Measurements from ENCODE around the gene TP73.
A peak's percentile ranks its signal among the peaks of the same experiment; 100 is the strongest.

The TP73 gene
- 0.24 to 1.4 (median 0.89) reads per million in 4 experiments for total RNA-seq

DNA sequence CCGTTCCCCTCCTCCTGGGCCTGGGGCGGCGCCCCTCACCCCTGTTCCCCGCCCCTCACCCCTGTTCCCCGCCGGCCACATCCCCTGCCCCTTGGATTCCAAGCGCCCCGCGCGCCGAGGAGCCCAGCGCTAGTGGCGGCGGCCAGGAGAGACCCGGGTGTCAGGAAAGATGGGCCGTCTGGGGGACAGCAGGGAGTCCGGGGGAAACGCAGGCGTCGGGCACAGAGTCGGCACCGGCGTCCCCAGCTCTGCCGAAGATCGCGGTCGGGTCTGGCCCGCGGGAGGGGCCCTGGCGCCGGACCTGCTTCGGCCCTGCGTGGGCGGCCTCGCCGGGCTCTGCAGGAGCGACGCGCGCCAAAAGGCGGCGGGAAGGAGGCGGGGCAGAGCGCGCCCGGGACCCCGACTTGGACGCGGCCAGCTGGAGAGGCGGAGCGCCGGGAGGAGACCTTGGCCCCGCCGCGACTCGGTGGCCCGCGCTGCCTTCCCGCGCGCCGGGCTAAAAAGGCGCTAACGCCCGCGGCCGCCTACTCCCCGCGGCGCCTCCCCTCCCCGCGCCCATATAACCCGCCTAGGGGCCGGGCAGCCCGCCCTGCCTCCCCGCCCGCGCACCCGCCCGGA is at the start of gene TP73:
TP73 (plus strand) TSS at position 587 of the 618 bp plus-strand sequence. CDS start 29,850 bp downstream, outside the sequence.
- DNase-seq = no peak

DNA sequence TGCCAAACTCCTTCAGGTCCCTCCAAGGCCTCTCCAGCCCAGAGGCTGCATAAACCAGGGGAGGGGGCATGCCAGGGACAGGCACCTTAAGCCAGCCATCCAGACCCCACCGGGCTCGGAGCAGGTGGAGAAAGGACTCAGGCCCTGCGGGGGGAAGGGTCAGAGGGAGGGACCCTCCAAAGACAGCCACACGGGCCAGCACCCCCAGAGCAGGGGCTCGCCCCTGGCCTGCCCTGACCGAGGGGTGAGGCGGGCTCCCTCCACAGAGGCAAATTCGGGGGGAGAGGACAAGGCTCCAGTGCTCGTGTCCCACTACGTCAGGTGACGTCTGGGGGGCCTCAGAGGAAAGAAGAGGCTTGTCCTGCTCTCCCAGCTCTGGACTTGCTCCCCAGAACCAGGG is 49.2 kb upstream of the TP73 start:
- DNase-seq = no peak

- no peak for DNase-seq
These were observed 48.5 kb upstream of the TP73 start for GRCh38 chr1:3603571-3604467.

DNA sequence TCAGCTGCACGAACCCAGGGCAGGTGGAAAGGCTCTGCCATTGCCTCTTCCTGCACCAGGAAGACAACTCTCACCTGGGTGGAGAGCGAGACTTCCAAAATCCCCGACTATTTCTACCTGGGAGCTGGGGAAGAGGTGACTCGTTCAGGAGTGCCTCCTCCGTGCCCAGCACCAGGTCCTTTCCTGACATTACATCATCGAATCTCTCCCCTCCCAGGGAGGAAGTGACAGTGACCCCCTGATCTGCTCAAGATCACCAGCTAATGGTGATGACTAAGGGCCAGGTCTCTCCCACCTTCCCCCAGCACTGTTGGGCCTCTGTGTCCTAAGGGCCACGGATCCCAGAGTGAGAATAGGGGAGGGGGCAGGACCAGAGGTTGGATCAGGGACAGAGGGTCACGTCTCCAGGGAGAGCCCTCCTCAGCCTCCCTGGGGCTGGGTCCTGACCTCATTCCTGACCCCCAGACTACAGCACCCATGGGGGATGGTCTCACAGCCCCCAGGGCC is 47.8 kb upstream of the TP73 start:
- no peak for DNase-seq

GRCh38 chr1:3604997-3605823 is 47.1 kb upstream of the TP73 start:
- DNase-seq = no peak

DNA sequence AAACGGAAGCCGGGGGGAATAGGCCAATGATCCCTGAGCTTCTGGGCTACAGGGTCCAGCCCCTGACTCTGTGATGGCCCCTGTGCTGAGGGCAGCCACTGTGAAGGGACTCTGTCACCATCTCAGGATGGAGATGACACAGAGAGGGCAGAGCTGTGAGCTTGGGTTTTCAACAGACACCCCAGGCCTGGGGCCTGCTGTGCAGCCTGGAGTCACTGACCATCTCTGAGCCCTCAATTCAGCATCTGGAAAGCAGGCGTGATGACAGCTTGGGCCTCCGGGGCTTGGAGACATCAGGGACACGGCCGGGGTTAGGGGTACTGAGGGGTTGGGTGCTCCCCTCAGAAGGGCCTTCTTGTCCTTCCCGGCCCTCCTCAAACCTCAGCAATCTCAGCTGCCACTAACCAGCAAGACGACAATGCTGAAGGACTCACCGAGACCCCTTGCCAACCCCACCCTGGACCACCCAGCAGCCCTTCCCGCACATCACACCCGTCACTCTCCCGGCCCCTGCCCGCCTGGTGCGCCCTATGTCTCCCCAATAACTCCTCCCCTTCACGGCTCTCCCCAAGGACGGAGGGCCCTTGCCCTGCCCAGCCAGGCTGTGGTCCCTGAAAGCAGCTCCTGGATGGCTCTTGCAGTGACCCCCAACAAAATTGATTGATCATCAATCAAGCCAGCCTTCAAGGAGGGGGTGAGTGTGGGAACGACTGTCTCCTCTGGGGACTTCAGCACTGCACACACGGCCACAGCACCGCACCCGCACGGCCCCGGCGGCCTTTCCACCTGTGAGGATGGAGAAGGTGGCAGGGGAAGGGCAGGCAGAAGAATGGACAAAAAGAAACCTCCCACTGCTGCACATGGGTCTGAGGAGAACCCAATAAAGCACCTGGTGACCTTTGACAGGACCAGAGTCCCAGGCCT is 45.3 kb upstream of the TP73 start:
- DNase-seq = no peak

GRCh38 chr1:3607703-3608065 is 44.6 kb upstream of the TP73 start:
- DNase-seq = no peak

DNA sequence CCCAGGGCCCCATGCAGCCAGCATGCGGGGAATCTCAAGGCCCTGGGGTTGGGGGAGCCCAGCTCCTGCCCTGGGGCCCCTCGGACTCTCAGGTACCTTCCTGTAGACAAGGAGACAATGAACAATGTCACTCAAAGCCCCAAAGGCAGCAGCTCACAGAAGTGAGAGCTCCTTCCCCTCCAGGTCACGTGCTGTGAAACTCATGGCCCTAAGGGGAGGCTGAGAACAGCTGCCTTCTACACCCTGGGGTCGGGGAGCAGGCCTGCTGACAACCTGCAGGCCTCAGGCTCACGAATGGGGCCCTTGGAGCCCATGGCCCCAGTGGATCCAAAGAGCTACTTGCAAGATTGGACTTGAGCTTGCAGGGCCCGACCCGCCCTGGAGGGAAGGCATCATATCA is 44.2 kb upstream of the TP73 start:
- DNase-seq = no peak

- no peak for DNase-seq
These were observed 43.1 kb upstream of the TP73 start for GRCh38 chr1:3609016-3609768.

GRCh38 chr1:3609769-3610526 is 42.4 kb upstream of the TP73 start:
- DNase-seq = no peak

DNA sequence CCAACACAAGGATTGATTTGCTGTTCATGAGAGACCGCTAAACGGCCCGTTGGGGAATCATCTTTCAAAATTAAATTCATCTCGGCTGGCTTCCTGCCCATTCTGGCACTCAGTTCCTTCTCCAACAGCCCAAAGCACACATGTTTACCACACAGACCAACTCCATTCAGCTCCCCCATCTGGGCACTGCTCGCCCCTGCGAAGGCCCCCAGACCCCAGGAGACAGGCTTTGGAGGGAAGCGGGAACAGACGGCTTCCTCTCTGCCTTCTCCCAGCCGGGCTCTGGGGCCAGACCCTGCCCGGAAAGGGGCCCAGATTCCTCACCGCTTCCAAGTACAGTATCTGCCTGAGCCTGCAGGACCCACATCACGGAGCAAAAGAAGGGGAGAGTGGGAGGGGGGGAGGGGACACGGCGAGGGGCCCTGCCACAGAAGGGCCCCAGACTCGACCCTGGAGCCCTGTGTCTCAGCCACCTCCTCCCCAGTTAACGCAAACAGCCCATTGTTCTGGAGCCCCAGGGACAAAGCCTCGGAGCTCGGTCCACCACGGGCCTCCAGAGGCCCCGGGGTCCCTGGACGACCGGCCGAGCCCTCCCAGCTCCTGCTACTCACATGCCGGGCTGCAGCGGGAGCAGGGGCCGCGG is 41.7 kb upstream of the TP73 start:
- no peak for DNase-seq

DNA sequence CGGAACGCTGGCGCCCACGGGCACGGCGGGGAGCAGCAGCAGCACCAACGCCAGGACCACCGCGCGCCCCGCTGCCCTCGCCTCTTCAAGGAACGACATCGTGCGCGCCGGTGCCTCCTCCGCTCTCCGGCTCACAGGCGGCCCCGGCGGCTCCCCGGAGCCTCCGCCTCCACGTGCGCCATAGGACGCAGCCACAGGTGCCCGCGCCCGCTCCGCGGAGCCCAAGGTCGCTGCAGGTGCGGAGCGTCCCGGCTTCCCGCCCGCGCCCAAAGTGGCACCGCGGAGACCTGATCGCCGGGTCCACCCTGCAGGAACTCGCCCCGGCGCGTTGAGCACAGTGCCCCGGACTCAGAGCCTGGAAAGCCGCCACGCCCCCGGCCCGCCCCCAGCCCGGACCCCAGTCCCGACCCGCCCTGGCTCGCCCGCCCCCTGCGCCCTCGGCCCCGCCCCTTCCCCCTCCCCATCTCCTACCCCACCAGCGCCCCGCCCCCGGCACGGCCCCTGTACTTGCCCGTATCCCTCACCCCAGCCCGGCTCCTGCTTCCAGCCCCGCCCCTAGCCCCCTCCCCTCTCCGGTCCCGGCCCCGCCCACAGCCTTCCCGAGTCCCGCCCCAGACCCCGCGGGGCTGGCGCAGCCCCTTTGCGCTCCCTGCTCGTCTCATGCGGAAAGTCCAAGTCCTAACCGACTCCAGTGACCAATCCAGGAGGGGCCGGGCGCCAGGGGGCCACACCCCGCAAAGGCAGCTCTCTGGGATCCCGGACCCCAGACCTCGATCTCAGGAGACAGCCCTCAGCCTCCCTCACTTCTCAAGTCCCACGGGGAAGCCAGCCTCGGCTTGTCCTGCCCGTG is 40.9 kb upstream of the TP73 start, which contains the start of gene MEGF6:
MEGF6 (minus strand) TSS at position 339 of the 850 bp plus-strand sequence; CDS start at position 99, 240 bp downstream.
- DNase-seq = peak; percentile 73

- DNase-seq = no peak
These were observed 40.2 kb upstream of the TP73 start for GRCh38 chr1:3612123-3612522.

DNA sequence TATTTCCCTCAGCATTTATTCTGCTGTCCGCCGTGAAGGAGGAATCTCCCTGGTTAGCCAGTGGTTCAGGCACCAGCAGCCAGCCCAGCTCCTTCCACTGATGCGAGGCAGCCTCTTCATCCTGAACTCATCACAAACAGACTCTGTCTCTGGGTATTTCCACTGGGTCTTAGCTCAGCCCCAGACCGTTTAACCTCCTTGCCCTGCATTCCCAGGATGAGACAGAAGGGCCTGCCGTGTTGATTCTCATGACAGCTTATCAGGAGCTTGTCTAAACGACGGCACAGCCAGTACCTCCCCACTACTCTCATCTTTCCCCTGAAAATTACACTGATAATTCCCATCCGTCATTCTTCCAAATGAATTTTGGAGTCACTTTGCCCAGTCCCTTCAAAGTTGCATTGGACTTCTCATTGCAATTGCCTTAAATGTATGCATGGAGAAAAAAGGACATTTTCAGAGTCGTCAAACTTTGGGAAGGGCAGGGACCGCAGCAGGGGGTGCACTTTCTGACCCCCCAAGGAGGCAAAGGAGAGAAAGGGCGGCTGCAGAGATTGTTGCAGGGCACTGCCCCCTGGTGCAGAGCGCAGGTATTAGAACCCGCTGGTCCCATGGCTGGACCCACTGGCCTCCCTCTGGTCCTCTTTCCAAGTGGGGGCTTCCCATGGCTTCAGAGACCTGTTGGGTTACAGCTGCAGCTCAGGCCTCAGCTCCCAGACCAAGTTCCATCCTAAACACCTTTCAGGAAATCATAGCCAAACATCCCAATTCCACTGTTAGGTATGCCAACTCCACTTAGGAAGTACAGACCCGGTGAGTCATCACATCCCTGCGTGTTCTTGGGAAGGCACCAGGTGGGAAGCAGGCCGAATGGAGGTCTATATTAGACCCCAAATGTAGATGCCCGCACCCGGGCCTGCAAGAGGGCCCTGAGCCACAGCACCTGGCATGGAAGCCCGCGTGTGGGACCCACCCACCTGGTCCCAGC is 37.3 kb upstream of the TP73 start:
- DNase-seq = no peak

DNA sequence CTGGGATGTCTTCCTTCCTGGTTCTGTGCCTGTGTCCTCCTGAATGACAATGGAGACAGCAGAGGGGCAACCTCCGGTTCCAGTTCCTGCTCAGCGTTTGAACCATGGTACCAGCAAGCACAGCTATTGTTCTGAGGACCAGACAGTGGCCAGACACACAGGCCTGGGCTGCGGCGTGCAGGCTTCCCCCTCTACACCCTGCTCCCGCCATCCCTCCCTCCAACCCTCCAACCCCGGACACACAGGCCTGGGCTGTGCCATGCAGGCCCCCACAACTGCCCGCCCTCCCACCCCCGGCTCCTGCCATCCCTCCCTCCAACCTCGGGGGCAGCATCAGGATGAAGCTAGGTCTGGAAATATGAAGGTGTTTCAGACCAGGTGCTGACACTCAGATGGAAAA is 35.5 kb upstream of the TP73 start:
- DNase-seq = no peak

- no peak for DNase-seq
These were observed 34.4 kb upstream of the TP73 start for GRCh38 chr1:3617806-3618345.

GRCh38 chr1:3618531-3618880 is 33.8 kb upstream of the TP73 start:
- no peak for DNase-seq
